HepG2 (cell line): ENCODE results near the gene SKIL. TPM values are rescaled to one million over a fixed set of nuclear protein-coding genes. Genes with fewer than 3 reads are reported as not detected.

ENCODE experiments used
- FOSL2 ChIP-seq: sonication (generic); formaldehyde crosslinking; IDR thresholded peaks from 2 replicates; pipeline ENCODE4 v1.4.0; 2020; ENCODE audit warnings: missing genetic modification reagents
- KDM3A ChIP-seq: IDR thresholded peaks from 2 replicates; pipeline ENCODE4 v1.6.1; 2018; ENCODE audit warnings: low read depth, missing compliant biosample characterization
- NCOA2 ChIP-seq: sonication (generic); formaldehyde crosslinking; IDR thresholded peaks from 2 replicates; pipeline ENCODE4 v1.8.0; 2022; ENCODE audit warnings: inconsistent platforms
- PHF21A ChIP-seq: sonication (generic); formaldehyde crosslinking; IDR thresholded peaks from 2 replicates; pipeline ENCODE4 v1.5.0; 2020; ENCODE audit warnings: mild to moderate bottlenecking, missing genetic modification reagents
- RBAK ChIP-seq: sonication (generic); formaldehyde crosslinking; IDR thresholded peaks from 2 replicates; pipeline ENCODE4 v1.5.1; 2020; ENCODE audit warnings: mild to moderate bottlenecking, missing genetic modification reagents
- RBFOX2 ChIP-seq: fragments of 200-400 bp; formaldehyde crosslinking; IDR thresholded peaks from 2 replicates; pipeline ENCODE4 v1.6.1; 2017; ENCODE audit warnings: low read depth, mild to moderate bottlenecking, low read length
- SALL1 ChIP-seq: sonication (generic); formaldehyde crosslinking; IDR thresholded peaks from 2 replicates; pipeline ENCODE4 v1.8.0; 2022; ENCODE audit warnings: mild to moderate bottlenecking, missing genetic modification reagents
- SNAPC4 ChIP-seq: sonication (generic); formaldehyde crosslinking; IDR thresholded peaks from 2 replicates; pipeline ENCODE4 v1.4.0; 2020; ENCODE audit warnings: mild to moderate bottlenecking, missing genetic modification reagents
- TAF15 ChIP-seq: fragments of 200-400 bp; formaldehyde crosslinking; IDR thresholded peaks from one replicate; pipeline ENCODE4 v1.6.1; 2018; ENCODE audit warnings: mild to moderate bottlenecking, low read depth, low read length; ENCODE audit not compliant: poor library complexity, severe bottlenecking
- ZFP36 ChIP-seq: fragments of 150-350 bp; IDR thresholded peaks from 2 replicates; pipeline ENCODE4 v1.6.1; 2018; ENCODE audit warnings: borderline replicate concordance, low read length, low read depth; ENCODE audit not compliant: partially characterized antibody
- ZNF121 ChIP-seq: sonication (generic); formaldehyde crosslinking; IDR thresholded peaks from 2 replicates; pipeline ENCODE4 v1.5.0; 2020; ENCODE audit warnings: mild to moderate bottlenecking, missing genetic modification reagents
- ZNF296 ChIP-seq: sonication (generic); formaldehyde crosslinking; conservative IDR thresholded peaks from 2 replicates; pipeline ENCODE4 v1.5.0; 2020; ENCODE audit warnings: mild to moderate bottlenecking, missing genetic modification reagents
- ZNF354B ChIP-seq: sonication (generic); formaldehyde crosslinking; IDR thresholded peaks from 2 replicates; pipeline ENCODE4 v1.8.0; 2022; ENCODE audit warnings: mild to moderate bottlenecking, missing genetic modification reagents
- ZNF580 ChIP-seq: IDR thresholded peaks from 2 replicates; pipeline ENCODE4 v1.6.1; 2016; ENCODE audit warnings: low read depth, borderline replicate concordance
- ZNF589 ChIP-seq: sonication (generic); formaldehyde crosslinking; conservative IDR thresholded peaks from 2 replicates; pipeline ENCODE4 v1.8.0; 2022; ENCODE audit warnings: mild to moderate bottlenecking, moderate library complexity, missing genetic modification reagents
- ZNF614 ChIP-seq: IDR thresholded peaks from 2 replicates; pipeline ENCODE4 v1.6.1; 2018; ENCODE audit warnings: missing biosample characterization, missing genetic modification reagents, inconsistent platforms, borderline replicate concordance
- ZNF7 ChIP-seq: IDR thresholded peaks from 2 replicates; pipeline ENCODE4 v1.6.1; 2016; ENCODE audit warnings: missing biosample characterization, missing genetic modification reagents
- polyA plus RNA-seq, 8 experiments: library from polyadenylated mRNA; depleted of rRNA in 3 of 8; stranded (reverse) in 7 of 8; unstranded in 1 of 8; fragments of >200 nt; fragmentation: Illumina TruSeq in 4 of 8; extraction: Trizol in 4 of 8; gene quantifications; 2 replicates each; pipeline versions ENCODE4 v1.2.1 to v1.2.3, GENCODE V29; 2011 to 2016; ENCODE audit warnings: low read depth in 4 of 8, missing spikeins in 1 of 8, mixed read lengths in 1 of 8; ENCODE audit not compliant: insufficient read depth in 1 of 8
- total RNA-seq, 5 experiments: library from RNA; depleted of rRNA; stranded (reverse); fragments of >200 nt; fragmentation: Illumina TruSeq; extraction: Trizol; gene quantifications; 2 replicates each; pipeline ENCODE4 v1.2.3, GENCODE V29; 2016; ENCODE audit warnings: low read depth in 1 of 5
- TF ChIP-seq, protein P1 (sequence below): sonication (generic); formaldehyde crosslinking; IDR thresholded peaks from 2 replicates; pipeline ENCODE4 v1.5.1; 2020; ENCODE audit warnings: missing genetic modification reagents, mild to moderate bottlenecking, borderline replicate concordance
- TF ChIP-seq, protein P2 (sequence below): sonication (generic); formaldehyde crosslinking; IDR thresholded peaks from 2 replicates; pipeline ENCODE4 v1.4.0; 2020; ENCODE audit warnings: missing genetic modification reagents

Gene SKIL
- total and polyA plus RNA-seq, 2 of the 13 experiments (the other 11 are each of a cell fraction or from before 2014, with no cell fraction given), result 5.2 to 20.7 TPM

GRCh38 chr3:170356596-170357175 lies 829 bp upstream of the SKIL start (continued):
- TF ChIP-seq ZNF614 (no peak), SNAPC4 (CRISPR knock-in tag) (0 out of 2 replicates have a peak, but pooled peaks have one; percentile 67), ZNF580 (CRISPR knock-in tag) (no peak), ZNF7 (no peak), FOSL2 (CRISPR knock-in tag) (no peak), KDM3A (CRISPR knock-in tag) (0 out of 2 replicates have a peak, but pooled peaks have one; percentile 9), RBAK (no peak), ZNF589 (CRISPR knock-in tag) (no peak), ZNF354B (CRISPR knock-in tag) (no peak), SALL1 (CRISPR knock-in tag) (0 out of 2 replicates have a peak, but pooled peaks have one; percentile 1), ZNF121 (peak; percentile 28; the same call in 1 of the 2 replicates), NCOA2 (no peak), PHF21A (peak; percentile 69), RBFOX2 (peak; percentile 66), ZNF296 (no peak), ZFP36 (no peak), TAF15 (no peak)
- TF ChIP-seq, protein P1, sequence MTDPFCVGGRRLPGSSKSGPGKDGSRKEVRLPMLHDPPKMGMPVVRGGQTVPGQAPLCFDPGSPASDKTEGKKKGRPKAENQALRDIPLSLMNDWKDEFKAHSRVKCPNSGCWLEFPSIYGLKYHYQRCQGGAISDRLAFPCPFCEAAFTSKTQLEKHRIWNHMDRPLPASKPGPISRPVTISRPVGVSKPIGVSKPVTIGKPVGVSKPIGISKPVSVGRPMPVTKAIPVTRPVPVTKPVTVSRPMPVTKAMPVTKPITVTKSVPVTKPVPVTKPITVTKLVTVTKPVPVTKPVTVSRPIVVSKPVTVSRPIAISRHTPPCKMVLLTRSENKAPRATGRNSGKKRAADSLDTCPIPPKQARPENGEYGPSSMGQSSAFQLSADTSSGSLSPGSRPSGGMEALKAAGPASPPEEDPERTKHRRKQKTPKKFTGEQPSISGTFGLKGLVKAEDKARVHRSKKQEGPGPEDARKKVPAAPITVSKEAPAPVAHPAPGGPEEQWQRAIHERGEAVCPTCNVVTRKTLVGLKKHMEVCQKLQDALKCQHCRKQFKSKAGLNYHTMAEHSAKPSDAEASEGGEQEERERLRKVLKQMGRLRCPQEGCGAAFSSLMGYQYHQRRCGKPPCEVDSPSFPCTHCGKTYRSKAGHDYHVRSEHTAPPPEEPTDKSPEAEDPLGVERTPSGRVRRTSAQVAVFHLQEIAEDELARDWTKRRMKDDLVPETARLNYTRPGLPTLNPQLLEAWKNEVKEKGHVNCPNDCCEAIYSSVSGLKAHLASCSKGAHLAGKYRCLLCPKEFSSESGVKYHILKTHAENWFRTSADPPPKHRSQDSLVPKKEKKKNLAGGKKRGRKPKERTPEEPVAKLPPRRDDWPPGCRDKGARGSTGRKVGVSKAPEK (CRISPR knock-in tag), result no peak
- TF ChIP-seq, protein P2, sequence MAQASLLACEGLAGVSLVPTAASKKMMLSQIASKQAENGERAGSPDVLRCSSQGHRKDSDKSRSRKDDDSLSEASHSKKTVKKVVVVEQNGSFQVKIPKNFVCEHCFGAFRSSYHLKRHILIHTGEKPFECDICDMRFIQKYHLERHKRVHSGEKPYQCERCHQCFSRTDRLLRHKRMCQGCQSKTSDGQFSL, result no peak
